ENCODE measurements around the gene CPLX1.

DNA sequence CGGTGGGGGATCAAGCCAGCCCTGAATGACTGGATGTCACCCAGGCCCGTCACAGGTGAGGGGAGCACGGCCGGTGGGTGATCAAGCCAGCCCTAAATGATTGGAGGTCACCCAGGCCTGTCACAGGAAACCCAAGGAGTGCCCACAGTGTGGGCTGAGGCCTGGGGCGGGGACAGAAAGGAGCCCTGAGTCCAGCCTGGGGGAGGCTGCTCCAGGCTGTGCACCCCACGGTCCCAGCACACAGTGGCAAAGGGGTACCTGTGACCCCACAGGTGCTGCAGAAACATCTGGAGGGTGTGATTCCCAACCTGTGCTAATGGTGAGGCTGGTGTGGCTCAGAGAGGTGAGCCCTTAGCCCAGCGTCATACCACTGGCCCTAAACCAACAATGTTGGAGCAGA lies 6.2 kb upstream of the CPLX1 start:
- TF ChIP-seq POLR2AphosphoS5 (IDR thresholded peaks at IDR 0.05; ENCODE audit: low read depth, low read length) (no peak), POLR2A (IDR thresholded peaks at IDR 0.05; ENCODE audit: low read depth, low read length) (no peak)

All from GM12891 (cell line).